Prostate gland (tissue), 2 donors: Measurements from ENCODE around the gene NTM. TPM values are rescaled to one million over a fixed set of nuclear protein-coding genes. Genes with fewer than 3 reads are reported as not detected.

Experiments
- DNase-seq: peaks from one replicate; pipeline ENCODE4 v3.0.0-alpha.2; 2019; ENCODE audit warnings: low spot score
- H3K27ac ChIP-seq, 2 donors: fragments of 200-600 bp; sonication (generic); 2 replicates each; pipeline ENCODE4 v1.5.1; 2017 to 2019
- H3K27me3 ChIP-seq: fragments of 200-600 bp; sonication (generic); replicated peaks from 2 replicates; pipeline ENCODE4 v1.5.1; 2019; ENCODE audit not compliant: insufficient read depth
- H3K36me3 ChIP-seq, 2 donors: fragments of 200-600 bp; sonication (generic); 1 replicate in 1 of 2; 2 replicates in 1 of 2; pipeline versions ENCODE4 v1.5.1 to v1.8.1; 2017 to 2019
- H3K4me1 ChIP-seq: fragments of 200-600 bp; sonication (generic); replicated peaks from 2 replicates; pipeline ENCODE4 v1.5.1; 2019
- H3K4me3 ChIP-seq, 2 donors: fragments of 200-600 bp; sonication (generic); 2 replicates each; pipeline ENCODE4 v1.5.1; 2017 to 2019
- H3K9me3 ChIP-seq: fragments of 200-600 bp; sonication (generic); 2 replicates; pipeline ENCODE4 v1.5.1; 2017
- POLR2A ChIP-seq: fragments of 450-650 bp; IDR thresholded peaks from one replicate; pipeline ENCODE4 v1.6.1; 2016; ENCODE audit warnings: antibody characterized with exemption, mild to moderate bottlenecking
- POLR2AphosphoS5 ChIP-seq: sonication (generic); formaldehyde crosslinking; IDR thresholded peaks from one replicate; pipeline ENCODE4 v1.6.1; 2017; ENCODE audit warnings: antibody characterized with exemption
- WGBS: methylation state at CpG from one replicate; pipeline ENCODE4 v1.1.5; 2018; 5-methylcytosine and 5-hydroxymethylcytosine counted together
- intact Hi-C: fragments of 100-400 bp; cut with DNase I; formaldehyde crosslinking; loops from one replicate; pipeline ENCODE4 v1.14.2; 2022
- total RNA-seq, 2 donors: library from RNA; depleted of rRNA; stranded (reverse); fragments of >200 nt; gene quantifications; one replicate each; pipeline ENCODE4 v1.1.0, GENCODE V29; 2016
- TF ChIP-seq, protein P1 (sequence below), 4 experiments: fragments of 200-600 bp in 2 of 4; fragments of 450-650 bp in 2 of 4; sonication (generic) in 2 of 4; IDR thresholded peaks; 1 replicate in 3 of 4; 2 replicates in 1 of 4; pipeline ENCODE4 v1.5.1; 2016 to 2019; ENCODE audit warnings: antibody characterized with exemption in 4 of 4, mild to moderate bottlenecking in 2 of 4, moderate library complexity in 2 of 4

NTM gene
- total RNA-seq, 2 donors from 2014 or later: 7.4 TPM; not detected in 1

DNA sequence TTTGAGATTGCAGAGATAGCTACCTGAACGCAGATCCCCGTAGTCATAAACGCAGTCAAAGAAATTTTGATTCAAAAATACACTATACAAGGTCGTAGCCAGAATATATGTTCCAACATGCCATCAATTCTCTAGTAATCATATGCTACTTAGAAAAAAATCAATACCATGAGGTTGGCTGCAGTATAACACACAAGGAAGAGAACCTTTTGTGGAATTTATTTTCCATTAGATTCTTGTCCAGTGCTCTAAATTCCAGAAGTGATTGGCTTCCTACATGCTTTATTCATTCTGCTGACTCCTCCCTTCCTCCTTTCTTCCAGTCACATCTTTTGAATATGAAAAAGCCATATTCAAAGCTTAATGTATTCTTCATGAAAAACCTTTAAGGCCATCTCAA lies 189.9 kb downstream of the NTM start:
- Histone ChIP-seq H3K9me3 (no peaks in the 10 kb centered on the region), H3K4me3 (no peak overlapping the region), H3K36me3 (no peaks in the 10 kb centered on the region), H3K27ac (no peak overlapping the region), H3K27me3 (no peaks in the 10 kb centered on the region), H3K4me1 (no peaks in the 10 kb centered on the region)
- DNase-seq: no peak
- 68% methylated on average over 4 of the region's 4 CpGs for WGBS
- TF ChIP-seq POLR2AphosphoS5: no peak
- TF ChIP-seq, protein P1, sequence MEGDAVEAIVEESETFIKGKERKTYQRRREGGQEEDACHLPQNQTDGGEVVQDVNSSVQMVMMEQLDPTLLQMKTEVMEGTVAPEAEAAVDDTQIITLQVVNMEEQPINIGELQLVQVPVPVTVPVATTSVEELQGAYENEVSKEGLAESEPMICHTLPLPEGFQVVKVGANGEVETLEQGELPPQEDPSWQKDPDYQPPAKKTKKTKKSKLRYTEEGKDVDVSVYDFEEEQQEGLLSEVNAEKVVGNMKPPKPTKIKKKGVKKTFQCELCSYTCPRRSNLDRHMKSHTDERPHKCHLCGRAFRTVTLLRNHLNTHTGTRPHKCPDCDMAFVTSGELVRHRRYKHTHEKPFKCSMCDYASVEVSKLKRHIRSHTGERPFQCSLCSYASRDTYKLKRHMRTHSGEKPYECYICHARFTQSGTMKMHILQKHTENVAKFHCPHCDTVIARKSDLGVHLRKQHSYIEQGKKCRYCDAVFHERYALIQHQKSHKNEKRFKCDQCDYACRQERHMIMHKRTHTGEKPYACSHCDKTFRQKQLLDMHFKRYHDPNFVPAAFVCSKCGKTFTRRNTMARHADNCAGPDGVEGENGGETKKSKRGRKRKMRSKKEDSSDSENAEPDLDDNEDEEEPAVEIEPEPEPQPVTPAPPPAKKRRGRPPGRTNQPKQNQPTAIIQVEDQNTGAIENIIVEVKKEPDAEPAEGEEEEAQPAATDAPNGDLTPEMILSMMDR (IDR thresholded peaks at IDR 0.05): no peak
- TF ChIP-seq POLR2A: no peak
- intact Hi-C loops: no loop called here

DNA sequence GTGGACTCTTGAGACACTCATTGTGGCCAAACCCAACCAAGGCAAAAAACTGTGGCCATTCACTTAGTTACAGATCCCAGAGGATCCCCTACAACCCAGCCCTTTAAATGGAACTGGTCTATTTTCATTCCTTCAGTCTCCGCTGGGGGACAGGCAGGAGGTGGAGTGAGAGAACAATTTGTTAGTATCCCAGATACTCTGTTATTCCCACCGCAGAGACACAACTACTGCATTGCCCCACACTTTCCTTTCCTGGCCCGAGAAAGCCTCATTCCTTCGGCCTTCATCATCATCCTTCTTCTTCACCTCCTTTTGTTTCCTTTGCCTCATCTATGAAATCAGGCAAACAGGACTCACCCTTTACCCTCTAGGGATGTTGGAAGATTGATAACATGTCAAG lies 191.1 kb downstream of the NTM start:
- Histone ChIP-seq H3K9me3 (no peaks in the 10 kb centered on the region), H3K36me3 (no peaks in the 10 kb centered on the region), H3K27me3 (no peaks in the 10 kb centered on the region), H3K27ac (no peak overlapping the region), H3K4me3 (no peak overlapping the region), H3K4me1 (no peaks in the 10 kb centered on the region)
- intact Hi-C loops: no loop called here
- 83% methylated on average over 4 of the region's 4 CpGs for WGBS
- DNase-seq: no peak
- TF ChIP-seq POLR2A: no peak
- TF ChIP-seq POLR2AphosphoS5: no peak
- TF ChIP-seq, protein P1 (IDR thresholded peaks at IDR 0.05): no peak

DNA sequence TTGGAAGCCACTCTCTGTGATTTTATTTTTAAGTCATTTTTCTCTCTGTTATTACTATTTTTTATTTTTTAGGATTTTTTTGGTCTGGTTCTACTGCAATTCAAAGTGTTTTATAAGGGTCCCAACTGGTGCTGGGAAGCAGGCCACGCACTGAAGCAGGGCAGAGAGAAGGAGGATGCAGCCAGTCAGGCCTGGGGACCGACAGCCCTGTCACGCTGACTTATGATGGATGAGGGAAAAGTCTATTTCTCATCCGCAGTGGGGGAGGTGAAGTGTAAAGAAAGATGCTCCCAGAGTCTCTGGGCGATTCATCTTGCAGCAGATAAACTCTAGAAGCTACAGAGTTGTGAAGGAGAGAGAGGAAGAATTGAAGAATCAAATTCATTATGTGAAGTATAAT lies 191.6 kb downstream of the NTM start:
- no peak for DNase-seq
- Histone ChIP-seq H3K4me1 (no peaks in the 10 kb centered on the region), H3K27ac (no peak overlapping the region), H3K9me3 (no peaks in the 10 kb centered on the region), H3K27me3 (no peaks in the 10 kb centered on the region), H3K4me3 (no peak overlapping the region), H3K36me3 (no peaks in the 10 kb centered on the region)
- intact Hi-C loops: no loop called here
- no peak for TF ChIP-seq POLR2AphosphoS5
- TF ChIP-seq POLR2A: no peak
- TF ChIP-seq, protein P1 (IDR thresholded peaks at IDR 0.05): no peak
- 94% methylated on average over 5 of the region's 5 CpGs for WGBS

- DNase-seq: no peak
- no peak overlapping the region for H3K4me3 ChIP-seq
- H3K4me1 ChIP-seq: no peaks in the 10 kb centered on the region
- intact Hi-C loops: no loop called here
- H3K9me3 ChIP-seq: no peaks in the 10 kb centered on the region
- no peaks in the 10 kb centered on the region for H3K36me3 ChIP-seq
- no peak for TF ChIP-seq POLR2A
- TF ChIP-seq, protein P1 (IDR thresholded peaks at IDR 0.05): no peak
- no peak for TF ChIP-seq POLR2AphosphoS5
- WGBS: 86% methylated on average over 1 of the region's 1 CpG
- H3K27ac ChIP-seq: no peak overlapping the region
- no peaks in the 10 kb centered on the region for H3K27me3 ChIP-seq
Observed at GRCh38 chr11:131568318-131568717, 197.9 kb downstream of the NTM start.

GRCh38 chr11:131571571-131571970 lies 201.2 kb downstream of the NTM start:
- TF ChIP-seq POLR2AphosphoS5: no peak
- TF ChIP-seq POLR2A: no peak
- TF ChIP-seq, protein P1 (IDR thresholded peaks at IDR 0.05): no peak
- intact Hi-C loops: no loop called here
- no peaks in the 10 kb centered on the region for H3K4me1 ChIP-seq
- WGBS: 28% methylated on average over 4 of the region's 4 CpGs
- H3K27me3 ChIP-seq: no peaks in the 10 kb centered on the region
- H3K27ac ChIP-seq: no peak overlapping the region
- H3K36me3 ChIP-seq: no peaks in the 10 kb centered on the region
- H3K9me3 ChIP-seq: no peaks in the 10 kb centered on the region
- no peak for DNase-seq
- H3K4me3 ChIP-seq: no peak overlapping the region
